ENCODE results near the gene BDP1. TPM values are rescaled to one million over a fixed set of nuclear protein-coding genes. Genes with fewer than 3 reads are reported as not detected.
"Not testable (repeated sequence)": the region's sequence is repeated elsewhere in the genome, so short reads cannot be mapped to it uniquely, and the experiment has no call there.

The BDP1 gene
- total RNA-seq, 1 donor from 2014 or later, result 23.7 TPM

GRCh38 chr5:71503536-71503935 is 48.1 kb downstream of the BDP1 start:
- DNase-seq (ENCODE audit: extremely low spot score, unreplicated experiment), result no peak
- H3K36me3 Mint-ChIP-seq (ENCODE audit: unreplicated experiment), result peaks cover 62% of the 10 kb centered on the region
- no peak for TF ChIP-seq CTCF (IDR thresholded peaks at IDR 0.05)
- H3K4me3 Mint-ChIP-seq (ENCODE audit: unreplicated experiment), result no peak overlapping the region
- no peak overlapping the region for H3K27ac Mint-ChIP-seq (ENCODE audit: unreplicated experiment)
- no peaks in the 10 kb centered on the region for H3K4me1 Mint-ChIP-seq (ENCODE audit: unreplicated experiment)
- H3K9me3 Mint-ChIP-seq (ENCODE audit: unreplicated experiment), result no peaks in the 10 kb centered on the region
- H3K27me3 Mint-ChIP-seq (ENCODE audit: unreplicated experiment), result no peaks in the 10 kb centered on the region

- Mint-ChIP-seq H3K4me1 (ENCODE audit: unreplicated experiment) (no peaks in the 10 kb centered on the region), H3K36me3 (ENCODE audit: unreplicated experiment) (peaks cover 57% of the 10 kb centered on the region), H3K9me3 (ENCODE audit: unreplicated experiment) (no peaks in the 10 kb centered on the region), H3K27ac (ENCODE audit: unreplicated experiment) (no peak overlapping the region), H3K4me3 (ENCODE audit: unreplicated experiment) (no peak overlapping the region), H3K27me3 (ENCODE audit: unreplicated experiment) (no peaks in the 10 kb centered on the region)
- TF ChIP-seq CTCF (IDR thresholded peaks at IDR 0.05), result no peak
- DNase-seq (ENCODE audit: extremely low spot score, unreplicated experiment), result no peak
These were observed 66.7 kb downstream of the BDP1 start for GRCh38 chr5:71522151-71522550.

- not testable (repeated sequence) for H3K27ac Mint-ChIP-seq (ENCODE audit: unreplicated experiment); H3K9me3 Mint-ChIP-seq (ENCODE audit: unreplicated experiment); DNase-seq (ENCODE audit: extremely low spot score, unreplicated experiment); H3K4me1 Mint-ChIP-seq (ENCODE audit: unreplicated experiment); H3K4me3 Mint-ChIP-seq (ENCODE audit: unreplicated experiment); H3K27me3 Mint-ChIP-seq (ENCODE audit: unreplicated experiment)
- H3K36me3 Mint-ChIP-seq (ENCODE audit: unreplicated experiment), result peaks cover 40% of the 10 kb centered on the region
These were observed 70.2 kb downstream of the BDP1 start for GRCh38 chr5:71525611-71526010.

GRCh38 chr5:71528206-71528605 is 72.8 kb downstream of the BDP1 start:
- Mint-ChIP-seq H3K27ac (ENCODE audit: unreplicated experiment) (no peak overlapping the region), H3K36me3 (ENCODE audit: unreplicated experiment) (peaks cover 38% of the 10 kb centered on the region), H3K27me3 (ENCODE audit: unreplicated experiment) (no peaks in the 10 kb centered on the region), H3K4me1 (ENCODE audit: unreplicated experiment) (peaks cover 4% of the 10 kb centered on the region), H3K9me3 (ENCODE audit: unreplicated experiment) (no peaks in the 10 kb centered on the region), H3K4me3 (ENCODE audit: unreplicated experiment) (no peak overlapping the region)
- no peak for DNase-seq (ENCODE audit: extremely low spot score, unreplicated experiment)
- TF ChIP-seq CTCF (IDR thresholded peaks at IDR 0.05), result no peak

GRCh38 chr5:71529682-71530081 is 74.2 kb downstream of the BDP1 start:
- no peak for TF ChIP-seq CTCF (IDR thresholded peaks at IDR 0.05)
- no peak overlapping the region for H3K4me3 Mint-ChIP-seq (ENCODE audit: unreplicated experiment)
- no peaks in the 10 kb centered on the region for H3K9me3 Mint-ChIP-seq (ENCODE audit: unreplicated experiment)
- H3K27ac Mint-ChIP-seq (ENCODE audit: unreplicated experiment), result no peak overlapping the region
- no peaks in the 10 kb centered on the region for H3K27me3 Mint-ChIP-seq (ENCODE audit: unreplicated experiment)
- DNase-seq (ENCODE audit: extremely low spot score, unreplicated experiment), result no peak
- peaks cover 39% of the 10 kb centered on the region for H3K36me3 Mint-ChIP-seq (ENCODE audit: unreplicated experiment)
- H3K4me1 Mint-ChIP-seq (ENCODE audit: unreplicated experiment), result peaks cover 5% of the 10 kb centered on the region

GRCh38 chr5:71533142-71533541 is 77.7 kb downstream of the BDP1 start:
- H3K4me3 Mint-ChIP-seq (ENCODE audit: unreplicated experiment), result no peak overlapping the region
- H3K27ac Mint-ChIP-seq (ENCODE audit: unreplicated experiment), result peak overlapping the region; percentile 56
- no peaks in the 10 kb centered on the region for H3K9me3 Mint-ChIP-seq (ENCODE audit: unreplicated experiment)
- H3K4me1 Mint-ChIP-seq (ENCODE audit: unreplicated experiment), result peaks cover 18% of the 10 kb centered on the region
- H3K27me3 Mint-ChIP-seq (ENCODE audit: unreplicated experiment), result no peaks in the 10 kb centered on the region
- no peak for DNase-seq (ENCODE audit: extremely low spot score, unreplicated experiment)
- peaks cover 43% of the 10 kb centered on the region for H3K36me3 Mint-ChIP-seq (ENCODE audit: unreplicated experiment)
- TF ChIP-seq CTCF (IDR thresholded peaks at IDR 0.05), result no peak
